Mesothelial cell of epicardium (in vitro differentiated cells): ENCODE results near the gene METTL27. TPM values are rescaled to one million over a fixed set of nuclear protein-coding genes. Genes with fewer than 3 reads are reported as not detected.

ENCODE experiments used
- DNase-seq, 2 experiments: peaks; one replicate each; pipeline ENCODE4 v3.0.0; 2021; ENCODE audit warnings: low spot score in 2 of 2; ENCODE audit not compliant: unreplicated experiment in 2 of 2
- H3K27ac Mint-ChIP-seq: 2 replicates; pipeline ENCODE4 v1.8.0; 2021; ENCODE audit warnings: mixed read lengths
- H3K27me3 Mint-ChIP-seq: 2 replicates; pipeline ENCODE4 v1.8.0; 2021; ENCODE audit warnings: low read depth, mixed read lengths
- H3K36me3 Mint-ChIP-seq: 2 replicates; pipeline ENCODE4 v1.8.0; 2021; ENCODE audit warnings: mixed read lengths
- H3K4me1 Mint-ChIP-seq: 2 replicates; pipeline ENCODE4 v1.8.0; 2021; ENCODE audit warnings: mixed read lengths
- H3K4me3 Mint-ChIP-seq: 2 replicates; pipeline ENCODE4 v1.8.0; 2021; ENCODE audit warnings: mild to moderate bottlenecking, moderate library complexity, mixed read lengths
- H3K9me3 Mint-ChIP-seq: 2 replicates; pipeline ENCODE4 v1.8.0; 2021; ENCODE audit warnings: mixed read lengths
- total RNA-seq: library from RNA; stranded (reverse); gene quantifications from 3 replicates; pipeline ENCODE4 v1.2.1, GENCODE V29; 2021
- TF ChIP-seq, protein P1 (sequence below): fragments of 200-600 bp; sonication (generic); IDR thresholded peaks from one replicate; pipeline ENCODE4 v1.5.0; 2021; ENCODE audit warnings: antibody characterized with exemption; ENCODE audit not compliant: unreplicated experiment

METTL27 gene
- total RNA-seq, 1 donor from 2014 or later: 11.4 TPM

- Mint-ChIP-seq H3K36me3 (no peaks in the 10 kb centered on the region), H3K9me3 (no peaks in the 10 kb centered on the region), H3K27me3 (no peaks in the 10 kb centered on the region), H3K4me3 (no peak overlapping the region), H3K27ac (no peak overlapping the region), H3K4me1 (peaks cover 8% of the 10 kb centered on the region)
- DNase-seq: peak in 1 of 2 experiments; percentile 56
- TF ChIP-seq, protein P1, sequence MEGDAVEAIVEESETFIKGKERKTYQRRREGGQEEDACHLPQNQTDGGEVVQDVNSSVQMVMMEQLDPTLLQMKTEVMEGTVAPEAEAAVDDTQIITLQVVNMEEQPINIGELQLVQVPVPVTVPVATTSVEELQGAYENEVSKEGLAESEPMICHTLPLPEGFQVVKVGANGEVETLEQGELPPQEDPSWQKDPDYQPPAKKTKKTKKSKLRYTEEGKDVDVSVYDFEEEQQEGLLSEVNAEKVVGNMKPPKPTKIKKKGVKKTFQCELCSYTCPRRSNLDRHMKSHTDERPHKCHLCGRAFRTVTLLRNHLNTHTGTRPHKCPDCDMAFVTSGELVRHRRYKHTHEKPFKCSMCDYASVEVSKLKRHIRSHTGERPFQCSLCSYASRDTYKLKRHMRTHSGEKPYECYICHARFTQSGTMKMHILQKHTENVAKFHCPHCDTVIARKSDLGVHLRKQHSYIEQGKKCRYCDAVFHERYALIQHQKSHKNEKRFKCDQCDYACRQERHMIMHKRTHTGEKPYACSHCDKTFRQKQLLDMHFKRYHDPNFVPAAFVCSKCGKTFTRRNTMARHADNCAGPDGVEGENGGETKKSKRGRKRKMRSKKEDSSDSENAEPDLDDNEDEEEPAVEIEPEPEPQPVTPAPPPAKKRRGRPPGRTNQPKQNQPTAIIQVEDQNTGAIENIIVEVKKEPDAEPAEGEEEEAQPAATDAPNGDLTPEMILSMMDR: no peak
Observed at GRCh38 chr7:73865738-73866445, 23.6 kb upstream of the METTL27 start.

DNA sequence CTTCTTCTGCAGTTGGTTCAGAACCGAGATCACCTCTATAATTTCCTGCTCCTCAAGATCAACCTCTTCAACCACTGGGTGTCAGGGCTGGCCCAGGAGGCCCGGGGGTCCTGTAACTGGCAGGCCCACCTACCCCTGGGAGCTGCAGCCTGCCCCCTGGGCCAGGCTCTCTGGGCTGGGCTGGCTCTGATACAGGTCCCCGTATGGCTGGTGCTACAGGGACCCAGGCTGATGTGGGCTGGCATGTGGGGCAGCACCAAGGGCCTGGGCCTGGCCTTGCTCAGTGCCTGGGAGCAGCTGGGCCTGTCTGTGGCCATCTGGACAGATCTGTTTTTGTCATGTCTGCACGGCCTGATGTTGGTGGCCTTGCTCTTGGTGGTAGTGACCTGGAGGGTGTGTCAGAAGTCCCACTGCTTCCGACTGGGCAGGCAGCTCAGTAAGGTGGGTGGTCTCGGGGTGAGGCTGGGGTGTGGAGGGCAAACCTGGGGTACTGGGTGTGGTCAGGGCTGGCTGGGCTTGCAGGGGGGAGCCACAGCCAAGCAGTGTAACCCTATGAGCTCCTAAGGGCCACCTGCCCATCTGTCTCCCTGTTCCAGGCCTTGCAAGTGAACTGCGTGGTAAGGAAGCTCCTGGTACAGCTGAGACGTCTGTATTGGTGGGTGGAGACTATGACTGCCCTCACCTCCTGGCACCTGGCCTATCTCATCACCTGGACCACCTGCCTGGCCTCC is 22.8 kb upstream of the METTL27 start:
- TF ChIP-seq, protein P1: no peak
- Mint-ChIP-seq H3K27me3 (no peaks in the 10 kb centered on the region), H3K27ac (no peak overlapping the region), H3K4me3 (no peak overlapping the region), H3K36me3 (no peaks in the 10 kb centered on the region), H3K9me3 (no peaks in the 10 kb centered on the region), H3K4me1 (peaks cover 5% of the 10 kb centered on the region)
- no peak for DNase-seq

DNA sequence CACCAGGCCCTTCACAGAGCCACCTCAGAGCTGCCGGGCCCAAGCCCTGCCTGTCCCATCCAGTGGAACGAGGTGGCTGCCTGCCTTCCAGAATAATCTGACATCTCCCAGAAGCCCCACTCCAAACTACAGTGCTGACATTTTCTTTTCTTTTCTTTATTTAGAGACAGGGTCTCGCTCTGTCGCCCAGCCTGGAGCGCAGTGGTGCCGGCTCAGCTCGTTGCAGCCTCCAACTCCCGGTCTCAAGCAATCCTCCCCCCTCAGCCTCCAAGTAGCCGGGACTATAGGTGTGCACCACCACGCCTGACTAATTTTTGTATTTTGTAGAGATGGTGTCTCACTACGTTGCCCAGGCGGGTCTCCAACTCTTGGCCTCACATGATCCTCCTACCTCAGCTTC is 19.0 kb upstream of the METTL27 start:
- Mint-ChIP-seq H3K36me3 (no peaks in the 10 kb centered on the region), H3K27me3 (peaks cover 13% of the 10 kb centered on the region), H3K27ac (no peak overlapping the region), H3K9me3 (no peaks in the 10 kb centered on the region), H3K4me3 (no peak overlapping the region), H3K4me1 (no peaks in the 10 kb centered on the region)
- TF ChIP-seq, protein P1: no peak
- DNase-seq: no peak

- Mint-ChIP-seq H3K36me3 (no peaks in the 10 kb centered on the region), H3K27me3 (peaks cover 13% of the 10 kb centered on the region), H3K9me3 (no peaks in the 10 kb centered on the region), H3K4me1 (no peaks in the 10 kb centered on the region), H3K27ac (no peak within 1 kb of the TSS), H3K4me3 (no peak within 1 kb of the TSS)
- TF ChIP-seq, protein P1: no peak
- no peak for DNase-seq
Observed at GRCh38 chr7:73860859-73861258, 18.5 kb upstream of the METTL27 start, which contains the start of gene TMEM270. TSS of gene TMEM270 (plus strand) at chr7:73861159. CDS start at chr7:73861195, 36 bp downstream.

- no peak overlapping the region for H3K4me3 Mint-ChIP-seq
- no peaks in the 10 kb centered on the region for H3K9me3 Mint-ChIP-seq
- peaks cover 19% of the 10 kb centered on the region for H3K27me3 Mint-ChIP-seq
Observed at GRCh38 chr7:73858807-73859206, 16.5 kb upstream of the METTL27 start.

More at GRCh38 chr7:73858807-73859206, 16.5 kb upstream of the METTL27 start:
- Mint-ChIP-seq H3K4me1 (peaks cover 1% of the 10 kb centered on the region), H3K27ac (no peak overlapping the region), H3K36me3 (no peaks in the 10 kb centered on the region)
- TF ChIP-seq, protein P1: no peak
- no peak for DNase-seq
